ENCODE results near the gene RPL35A. TPM values are rescaled to one million over a fixed set of nuclear protein-coding genes. Genes with fewer than 3 reads are reported as not detected.

RPL35A gene
- total RNA-seq, 1 donor = 1,042 TPM

DNA sequence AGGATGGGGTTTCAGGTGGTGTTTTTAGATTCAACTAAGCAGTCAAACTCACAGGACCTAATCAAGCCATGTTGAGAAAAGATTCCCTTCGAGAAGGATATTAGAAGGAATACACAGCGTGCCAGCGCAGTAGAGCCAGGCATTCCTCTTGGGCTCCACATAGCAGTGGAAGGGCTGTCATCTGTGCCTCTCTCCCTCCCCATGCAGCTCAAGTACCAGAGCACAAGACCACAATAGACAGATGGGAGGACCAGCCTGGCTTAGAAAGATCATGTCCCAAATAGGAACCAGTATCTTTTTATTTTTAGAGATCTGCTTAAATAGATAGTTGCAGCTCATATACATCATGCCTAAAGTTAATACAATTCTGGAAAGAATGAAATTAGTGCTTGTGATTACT is 47.9 kb downstream of the RPL35A start:
- H3K4me3 ChIP-seq (ENCODE audit: low read depth, low read length) = no peak overlapping the region
- no peak for DNase-seq (ENCODE audit: low read depth)
- TF ChIP-seq, protein P1, sequence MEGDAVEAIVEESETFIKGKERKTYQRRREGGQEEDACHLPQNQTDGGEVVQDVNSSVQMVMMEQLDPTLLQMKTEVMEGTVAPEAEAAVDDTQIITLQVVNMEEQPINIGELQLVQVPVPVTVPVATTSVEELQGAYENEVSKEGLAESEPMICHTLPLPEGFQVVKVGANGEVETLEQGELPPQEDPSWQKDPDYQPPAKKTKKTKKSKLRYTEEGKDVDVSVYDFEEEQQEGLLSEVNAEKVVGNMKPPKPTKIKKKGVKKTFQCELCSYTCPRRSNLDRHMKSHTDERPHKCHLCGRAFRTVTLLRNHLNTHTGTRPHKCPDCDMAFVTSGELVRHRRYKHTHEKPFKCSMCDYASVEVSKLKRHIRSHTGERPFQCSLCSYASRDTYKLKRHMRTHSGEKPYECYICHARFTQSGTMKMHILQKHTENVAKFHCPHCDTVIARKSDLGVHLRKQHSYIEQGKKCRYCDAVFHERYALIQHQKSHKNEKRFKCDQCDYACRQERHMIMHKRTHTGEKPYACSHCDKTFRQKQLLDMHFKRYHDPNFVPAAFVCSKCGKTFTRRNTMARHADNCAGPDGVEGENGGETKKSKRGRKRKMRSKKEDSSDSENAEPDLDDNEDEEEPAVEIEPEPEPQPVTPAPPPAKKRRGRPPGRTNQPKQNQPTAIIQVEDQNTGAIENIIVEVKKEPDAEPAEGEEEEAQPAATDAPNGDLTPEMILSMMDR (IDR thresholded peaks at IDR 0.05; ENCODE audit: insufficient read depth, low read length) = no peak

Small RNA genes lying within 50 kb of the gene (small RNA-seq; reads per million reads assigned to genes)
- gene RNU6-621P = not detected

Other genes with a start within 250 kb of the RPL35A start
- 17.2 and 22.3 TPM in 2 replicates for gene RUBCN, start 213.3 kb upstream of the RPL35A start, total RNA-seq (ENCODE audit: low replicate concordance)
- gene FYTTD1, start 200.3 kb upstream of the RPL35A start, total RNA-seq (ENCODE audit: low replicate concordance) = 30.4 and 40.2 TPM in 2 replicates
- 47.3 and 91.1 TPM in 2 replicates for gene LRCH3, start 158.9 kb upstream of the RPL35A start, total RNA-seq (ENCODE audit: low replicate concordance)
- gene LMLN, start 10.0 kb downstream of the RPL35A start, total RNA-seq (ENCODE audit: low replicate concordance) = 9.2 and 18.1 TPM in 2 replicates

Data from fibroblast of the aortic adventitia (primary cell).